Calu3 (cell line): ENCODE results near the gene PARP4. TPM values are rescaled to one million over a fixed set of nuclear protein-coding genes. Genes with fewer than 3 reads are reported as not detected.

Experiments used
- BruUV-seq: library from RNA; stranded (reverse); fragments of 400-500 nt; replicated peaks from 2 replicates; lab custom pipeline; 2021; lab: Mats Ljungman, UMichigan
- CTCF ChIA-PET: fragments of 300-600 bp; sonication (Branson Sonifier 250); formaldehyde crosslinking; loops from one replicate; lab custom pipeline; 2022; ENCODE audit warnings: antibody characterized with exemption; lab: Charles Lee
- DNase-seq: peaks from one replicate; pipeline ENCODE4 v3.0.0; 2022
- H3K27ac Mint-ChIP-seq: one replicate; pipeline ENCODE4 v1.8.0; 2022; ENCODE audit warnings: mixed read lengths; ENCODE audit not compliant: unreplicated experiment
- H3K27me3 Mint-ChIP-seq: one replicate; pipeline ENCODE4 v1.8.0; 2022; ENCODE audit warnings: mixed read lengths; ENCODE audit not compliant: unreplicated experiment
- H3K36me3 Mint-ChIP-seq: one replicate; pipeline ENCODE4 v1.8.0; 2022; ENCODE audit warnings: mild to moderate bottlenecking, moderate library complexity, mixed read lengths; ENCODE audit not compliant: insufficient read depth, unreplicated experiment
- H3K4me1 Mint-ChIP-seq: one replicate; pipeline ENCODE4 v1.8.0; 2022; ENCODE audit warnings: mild to moderate bottlenecking, low read depth, mixed read lengths; ENCODE audit not compliant: unreplicated experiment
- H3K4me3 Mint-ChIP-seq: one replicate; pipeline ENCODE4 v1.8.0; 2022; ENCODE audit warnings: mild to moderate bottlenecking, low read depth, moderate library complexity, mixed read lengths; ENCODE audit not compliant: unreplicated experiment
- H3K9me3 Mint-ChIP-seq: one replicate; pipeline ENCODE4 v1.8.0; 2022; ENCODE audit warnings: low read depth, mixed read lengths; ENCODE audit not compliant: unreplicated experiment
- CTCF ChIP-seq: fragments of 200-600 bp; IDR thresholded peaks from one replicate; pipeline ENCODE4 v1.8.0; 2022; ENCODE audit warnings: antibody characterized with exemption; ENCODE audit not compliant: unreplicated experiment
- intact Hi-C: fragments of 100-400 bp; cut with micrococcal nuclease; formaldehyde crosslinking; loops from one replicate; pipeline ENCODE4 v1.10.0; 2022; ENCODE audit not compliant: unreplicated experiment
- total RNA-seq: library from RNA; stranded (reverse); gene quantifications from 2 replicates; pipeline ENCODE4 v1.2.3, GENCODE V29; 2022

PARP4 gene
- total RNA-seq, 1 experiment from 2014 or later, result 78.3 TPM

- no peak overlapping the region for H3K4me3 Mint-ChIP-seq
- no peaks in the 10 kb centered on the region for H3K4me1 Mint-ChIP-seq
- no peaks in the 10 kb centered on the region for H3K27me3 Mint-ChIP-seq
- intact Hi-C loops, result no loop called here
- H3K9me3 Mint-ChIP-seq, result no peaks in the 10 kb centered on the region
- no peak overlapping the region for H3K27ac Mint-ChIP-seq
- DNase-seq, result no peak
- H3K36me3 Mint-ChIP-seq, result peaks cover 22% of the 10 kb centered on the region
- no TSS peak for BruUV-seq
- no peak for TF ChIP-seq CTCF
- CTCF ChIA-PET, result no interaction called here
Observed at GRCh38 chr13:24463078-24463477, 49.5 kb downstream of the PARP4 start.

GRCh38 chr13:24460256-24460655 lies 52.3 kb downstream of the PARP4 start:
- H3K9me3 Mint-ChIP-seq, result no peaks in the 10 kb centered on the region
- no peak overlapping the region for H3K27ac Mint-ChIP-seq
- H3K4me1 Mint-ChIP-seq, result no peaks in the 10 kb centered on the region
- H3K27me3 Mint-ChIP-seq, result no peaks in the 10 kb centered on the region
- H3K36me3 Mint-ChIP-seq, result peaks cover 26% of the 10 kb centered on the region
- DNase-seq, result no peak
- no peak overlapping the region for H3K4me3 Mint-ChIP-seq
- BruUV-seq, result no TSS peak
- CTCF ChIA-PET, result no interaction called here
- no peak for TF ChIP-seq CTCF
- intact Hi-C loops, result no loop called here

GRCh38 chr13:24459726-24460125 lies 52.9 kb downstream of the PARP4 start:
- CTCF ChIA-PET, result no interaction called here
- no TSS peak for BruUV-seq
- H3K4me3 Mint-ChIP-seq, result no peak overlapping the region
- no peak for TF ChIP-seq CTCF
- DNase-seq, result no peak
- no peaks in the 10 kb centered on the region for H3K9me3 Mint-ChIP-seq
- no peak overlapping the region for H3K27ac Mint-ChIP-seq
- H3K27me3 Mint-ChIP-seq, result no peaks in the 10 kb centered on the region
- H3K36me3 Mint-ChIP-seq, result peaks cover 25% of the 10 kb centered on the region
- H3K4me1 Mint-ChIP-seq, result no peaks in the 10 kb centered on the region
- intact Hi-C loops, result no loop called here

GRCh38 chr13:24459234-24459633 lies 53.3 kb downstream of the PARP4 start:
- Mint-ChIP-seq H3K9me3 (no peaks in the 10 kb centered on the region), H3K4me3 (no peak overlapping the region), H3K4me1 (no peaks in the 10 kb centered on the region), H3K27me3 (no peaks in the 10 kb centered on the region), H3K36me3 (peaks cover 25% of the 10 kb centered on the region), H3K27ac (no peak overlapping the region)
- no peak for TF ChIP-seq CTCF
- intact Hi-C loops, result no loop called here
- CTCF ChIA-PET, result interaction anchor here (1.1 kb wide), 1 partner anchor 407 kb away, joined by 3 read pairs; no protein-coding TSS in a partner anchor
- no peak for DNase-seq
- BruUV-seq, result no TSS peak
